PC-3 (cell line): ENCODE results near the gene MT1H. TPM values are rescaled to one million over a fixed set of nuclear protein-coding genes. Genes with fewer than 3 reads are reported as not detected.

Source experiments
- ATAC-seq: fragments of 200-7000 bp; cut with Tn5 transposase; 2 replicates; pipeline ENCODE4 v1.9.1; 2020; ENCODE audit warnings: mild to moderate bottlenecking, moderate library complexity
- BruUV-seq: library from RNA; stranded (reverse); fragments of 400-500 nt; replicated peaks from 2 replicates; lab custom pipeline; 2021; lab: Mats Ljungman, UMichigan
- CTCF ChIA-PET: fragments of 300-600 bp; sonication (Branson Sonifier 250); formaldehyde crosslinking; loops from one replicate; lab custom pipeline; 2022; ENCODE audit warnings: antibody characterized with exemption; lab: Charles Lee
- POLR2A ChIA-PET: fragments of 300-600 bp; sonication (Branson Sonifier 250); formaldehyde crosslinking; loops from one replicate; lab custom pipeline; 2022; ENCODE audit warnings: antibody characterized with exemption; ENCODE audit not compliant: unreplicated experiment; lab: Charles Lee
- DNase-seq: peaks from one replicate; pipeline ENCODE4 v3.0.0-alpha.2; 2015
- H2AFZ ChIP-seq: fragments of 300-600 bp; sonication (generic); 2 replicates; pipeline ENCODE4 v1.6.0; 2016; ENCODE audit warnings: antibody characterized with exemption, low read length
- H3F3A ChIP-seq: fragments of 300-600 bp; sonication (generic); one replicate; pipeline ENCODE4 v1.6.0; 2017; ENCODE audit warnings: antibody characterized with exemption, low read length, control low read depth, mild to moderate bottlenecking; ENCODE audit not compliant: unreplicated experiment
- H3K27ac ChIP-seq: fragments of 300-600 bp; sonication (generic); 2 replicates; pipeline ENCODE4 v1.5.1; 2016; ENCODE audit warnings: mild to moderate bottlenecking, low read length
- H3K27me3 ChIP-seq: fragments of 300-600 bp; sonication (generic); 2 replicates; pipeline ENCODE4 v1.6.1; 2016; ENCODE audit warnings: low read length, mixed read lengths
- H3K36me3 ChIP-seq: fragments of 300-600 bp; sonication (generic); 2 replicates; pipeline ENCODE4 v1.6.1; 2016; ENCODE audit warnings: low read depth, mixed run types, low read length, mixed read lengths
- H3K4me1 ChIP-seq: fragments of 300-600 bp; sonication (generic); 2 replicates; pipeline ENCODE4 v1.5.1; 2016; ENCODE audit warnings: low read length; ENCODE audit not compliant: insufficient read depth
- H3K4me2 ChIP-seq: fragments of 300-600 bp; sonication (generic); 2 replicates; pipeline ENCODE4 v1.6.0; 2016; ENCODE audit warnings: low read length
- H3K4me3 ChIP-seq: fragments of 300-600 bp; sonication (generic); 2 replicates; pipeline ENCODE4 v1.5.1; 2016; ENCODE audit warnings: mild to moderate bottlenecking, low read length, mixed read lengths
- H3K79me2 ChIP-seq: fragments of 300-600 bp; sonication (generic); 2 replicates; pipeline ENCODE4 v1.6.1; 2017; ENCODE audit warnings: low read length, mixed read lengths
- H3K9ac ChIP-seq: fragments of 300-600 bp; sonication (generic); 2 replicates; pipeline ENCODE4 v1.6.0; 2016; ENCODE audit warnings: mild to moderate bottlenecking, low read length
- H3K9me2 ChIP-seq: fragments of 300-600 bp; sonication (generic); replicated peaks from 2 replicates; pipeline ENCODE4 v1.6.1; 2016; ENCODE audit warnings: mixed run types, low read length, mixed read lengths
- H3K9me3 ChIP-seq: fragments of 300-600 bp; sonication (generic); 2 replicates; pipeline ENCODE4 v1.6.1; 2016; ENCODE audit warnings: low read length, mixed read lengths
- H4K20me1 ChIP-seq: fragments of 300-600 bp; sonication (generic); 2 replicates; pipeline ENCODE4 v1.6.1; 2016; ENCODE audit warnings: low read length, mixed read lengths
- CTCF ChIP-seq: fragments of 300-600 bp; sonication (generic); conservative IDR thresholded peaks from 2 replicates; pipeline ENCODE4 v1.5.1; 2017; ENCODE audit warnings: antibody characterized with exemption, low read depth, mild to moderate bottlenecking, low read length
- EZH2 ChIP-seq: fragments of 300-600 bp; sonication (generic); IDR thresholded peaks from one replicate; pipeline ENCODE4 v1.6.1; 2017; ENCODE audit warnings: antibody characterized with exemption, mild to moderate bottlenecking, low read length; ENCODE audit not compliant: unreplicated experiment
- EZH2phosphoT487 ChIP-seq: fragments of 300-600 bp; sonication (generic); IDR thresholded peaks from 2 replicates; pipeline ENCODE4 v1.6.1; 2018; ENCODE audit warnings: mild to moderate bottlenecking, antibody characterized with exemption, low read length, borderline replicate concordance
- intact Hi-C: fragments of 100-400 bp; cut with micrococcal nuclease; formaldehyde crosslinking; loops from 2 replicates; pipeline ENCODE4 v1.9.0; 2023
- total RNA-seq: library from RNA; depleted of rRNA; stranded (reverse); fragments of >200 nt; gene quantifications from 2 replicates; pipeline ENCODE4 v1.2.3, GENCODE V29; 2014

The MT1H gene
- total RNA-seq, 1 experiment from 2014 or later = not detected

GRCh38 chr16:56625943-56626654 is 43.5 kb upstream of the MT1H start:
- no peaks in the 10 kb centered on the region for H4K20me1 ChIP-seq
- H3K36me3 ChIP-seq = no peaks in the 10 kb centered on the region
- no peaks in the 10 kb centered on the region for H3F3A ChIP-seq
- TF ChIP-seq EZH2phosphoT487 = no peak
- TF ChIP-seq CTCF = no peak
- no peak for TF ChIP-seq EZH2
- H3K4me1 ChIP-seq = peaks cover 9% of the 10 kb centered on the region
- H3K27me3 ChIP-seq = no peaks in the 10 kb centered on the region
- ChIA-PET CTCF (interaction anchor here (0.9 kb wide), 1 partner anchor 25 kb away, joined by 3 read pairs; no protein-coding TSS in a partner anchor), POLR2A (interaction anchor here (0.6 kb wide), 1 partner anchor 322 kb away, joined by 4 read pairs; no protein-coding TSS in a partner anchor)
- no peak overlapping the region for H2AFZ ChIP-seq
- H3K9me3 ChIP-seq = no peaks in the 10 kb centered on the region
- no peak overlapping the region for H3K27ac ChIP-seq
- H3K9me2 ChIP-seq = no peaks in the 10 kb centered on the region
- no peak overlapping the region for H3K4me2 ChIP-seq
- no TSS peak for BruUV-seq
- no peak overlapping the region for H3K9ac ChIP-seq
- DNase-seq = no peak
- H3K79me2 ChIP-seq = no peaks in the 10 kb centered on the region
- no peak for ATAC-seq
- no peak overlapping the region for H3K4me3 ChIP-seq
- intact Hi-C loops = loop anchor here (2.0 kb wide), 1 partner anchor 19 kb away; no protein-coding TSS in a partner anchor

- no peaks in the 10 kb centered on the region for H3K9me3 ChIP-seq
- H3K4me2 ChIP-seq = peak overlapping the region; percentile 72
- peaks cover 9% of the 10 kb centered on the region for H3K4me1 ChIP-seq
- CTCF ChIA-PET = interaction anchor here (0.9 kb wide), 1 partner anchor 26 kb away, joined by 3 read pairs; no protein-coding TSS in a partner anchor
- H3K9me2 ChIP-seq = no peaks in the 10 kb centered on the region
- no peak overlapping the region; the same call in 1 of the 2 replicates for H3K4me3 ChIP-seq
- H4K20me1 ChIP-seq = no peaks in the 10 kb centered on the region
- no TSS peak for BruUV-seq
- H2AFZ ChIP-seq = peak overlapping the region; percentile 76
- peak overlapping the region; percentile 47; the same call in 1 of the 2 replicates for H3K27ac ChIP-seq
- ATAC-seq = peak; percentile 19; the same call in 1 of the 2 replicates
- H3K36me3 ChIP-seq = no peaks in the 10 kb centered on the region
- H3F3A ChIP-seq = no peaks in the 10 kb centered on the region
- no peak for DNase-seq
- intact Hi-C loops = loop anchor here (2.0 kb wide), 1 partner anchor 20 kb away; no protein-coding TSS in a partner anchor
- peak overlapping the region; percentile 19; the same call in 1 of the 2 replicates for H3K9ac ChIP-seq
- H3K79me2 ChIP-seq = no peaks in the 10 kb centered on the region
- no peaks in the 10 kb centered on the region for H3K27me3 ChIP-seq
- TF ChIP-seq EZH2phosphoT487 (no peak), EZH2 (no peak), CTCF (no peak)
- POLR2A ChIA-PET = interaction anchor here (0.6 kb wide), 1 partner anchor 321 kb away, joined by 4 read pairs; no protein-coding TSS in a partner anchor
These were observed 42.9 kb upstream of the MT1H start for GRCh38 chr16:56626685-56627084.
